Measurements from ENCODE around the gene COPG2.
"Not testable (repeated sequence)": the region's sequence is repeated elsewhere in the genome, so short reads cannot be mapped to it uniquely, and the experiment has no call there.

COPG2 gene

DNA sequence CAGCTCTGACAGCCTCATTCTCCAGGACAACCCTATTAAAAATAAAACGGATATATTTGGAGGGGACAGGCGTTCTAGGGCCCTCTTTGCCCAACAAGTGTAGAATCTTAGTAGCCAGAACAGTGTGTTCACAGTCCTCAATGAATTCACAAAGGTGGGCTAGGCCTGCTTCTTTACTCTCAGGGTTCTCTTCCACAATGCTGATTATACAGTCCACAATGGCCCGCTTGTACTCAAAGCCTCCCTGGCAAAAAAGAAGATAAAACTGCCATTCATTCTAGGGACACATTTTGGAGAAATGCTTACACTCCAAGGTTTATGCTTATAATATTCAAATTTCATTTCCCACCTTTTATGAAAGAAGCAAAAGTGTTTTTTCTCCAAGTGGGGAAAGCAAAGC, 114.1 kb downstream of the COPG2 start:
- DNase-seq, result no peak

GRCh38 chr7:130553398-130554029, 115.0 kb downstream of the COPG2 start:
- DNase-seq, result no peak

GRCh38 chr7:130544356-130544755, 124.2 kb downstream of the COPG2 start:
- DNase-seq, result no peak

DNA sequence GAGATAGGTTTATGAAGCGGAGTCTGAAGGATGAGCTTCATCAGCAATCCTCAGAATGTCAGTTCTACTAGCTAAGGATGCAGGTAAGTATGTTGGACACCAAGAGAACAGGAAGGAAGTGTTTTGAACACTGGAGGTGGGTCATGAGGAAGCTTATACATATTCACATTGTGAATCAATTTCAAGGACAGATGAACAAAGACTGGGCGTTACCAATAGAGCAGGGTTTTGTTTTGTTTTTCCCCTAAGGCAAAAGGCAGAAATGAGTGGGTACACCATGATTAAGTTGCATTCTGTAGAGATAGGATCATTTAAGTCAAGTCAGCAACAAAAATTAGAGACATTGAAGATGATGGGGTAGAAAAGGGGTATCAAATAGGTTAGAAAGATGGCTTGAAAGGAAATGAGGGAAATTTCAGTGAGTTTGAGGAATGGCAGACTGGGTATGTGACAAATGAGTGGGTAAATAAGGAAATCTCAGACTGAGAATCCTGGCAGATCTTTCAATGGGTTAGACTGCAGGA, 125.0 kb downstream of the COPG2 start:
- no peak for DNase-seq

GRCh38 chr7:130542297-130542696, 126.3 kb downstream of the COPG2 start:
- DNase-seq, result not testable (repeated sequence)

- DNase-seq, result not testable (repeated sequence)
Observed at GRCh38 chr7:130541287-130541686, 127.3 kb downstream of the COPG2 start.

DNA sequence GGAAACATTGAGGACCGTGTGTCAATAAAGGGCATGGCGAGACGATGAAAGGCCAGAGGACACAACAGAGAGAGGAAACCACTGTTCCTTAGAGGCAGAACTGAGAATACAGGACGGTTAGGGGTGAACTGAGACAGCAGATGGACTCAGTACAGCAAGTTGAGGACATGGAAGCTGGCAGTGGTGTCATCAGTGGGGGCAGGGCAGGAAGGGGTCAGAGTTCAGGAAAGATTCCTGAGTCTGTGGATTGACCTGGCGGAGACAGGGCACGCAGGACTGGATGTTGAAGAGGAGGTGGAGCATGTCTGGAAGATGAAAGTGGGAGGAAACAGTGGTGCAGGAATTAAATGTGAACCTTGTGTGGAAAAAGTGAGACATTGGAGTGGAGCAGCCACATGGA, 130.7 kb downstream of the COPG2 start:
- DNase-seq, result not testable (repeated sequence)

GRCh38 chr7:130529417-130529816, 139.1 kb downstream of the COPG2 start:
- DNase-seq, result no peak

DNA sequence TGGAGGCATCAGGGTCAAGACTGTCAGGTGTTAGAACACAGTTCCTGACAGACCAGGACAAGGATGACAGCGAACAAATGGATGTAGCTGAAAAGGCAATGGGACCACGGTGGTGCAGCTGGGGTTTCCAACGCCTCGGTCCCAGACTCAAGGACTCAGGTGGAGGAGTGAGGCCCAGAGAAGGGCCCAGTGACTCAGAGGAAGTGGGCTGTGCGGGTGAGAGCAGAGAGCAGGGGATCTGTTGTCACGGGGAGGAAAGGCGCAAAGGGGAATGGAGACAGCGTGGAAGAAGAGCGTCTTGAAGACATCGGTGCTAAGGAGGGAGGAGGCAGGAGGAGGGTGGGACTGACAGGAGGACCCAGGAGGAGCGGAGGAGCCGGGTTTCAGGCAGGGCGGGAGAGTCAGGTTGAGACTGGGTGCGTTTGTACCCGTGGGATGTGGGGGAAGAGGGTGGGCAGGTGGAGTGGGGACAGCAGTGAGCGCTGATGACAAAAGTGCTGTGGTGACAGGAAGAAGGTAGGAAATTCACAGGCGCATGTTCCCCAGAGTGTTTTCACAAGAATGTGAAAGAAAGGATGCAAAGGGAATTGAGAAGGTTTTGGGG, 140.7 kb downstream of the COPG2 start:
- DNase-seq, result not testable (repeated sequence)

GRCh38 chr7:130524628-130525027, 143.9 kb downstream of the COPG2 start:
- DNase-seq, result no peak

GRCh38 chr7:130523519-130524125, 144.9 kb downstream of the COPG2 start:
- DNase-seq, result not testable (repeated sequence)

DNA sequence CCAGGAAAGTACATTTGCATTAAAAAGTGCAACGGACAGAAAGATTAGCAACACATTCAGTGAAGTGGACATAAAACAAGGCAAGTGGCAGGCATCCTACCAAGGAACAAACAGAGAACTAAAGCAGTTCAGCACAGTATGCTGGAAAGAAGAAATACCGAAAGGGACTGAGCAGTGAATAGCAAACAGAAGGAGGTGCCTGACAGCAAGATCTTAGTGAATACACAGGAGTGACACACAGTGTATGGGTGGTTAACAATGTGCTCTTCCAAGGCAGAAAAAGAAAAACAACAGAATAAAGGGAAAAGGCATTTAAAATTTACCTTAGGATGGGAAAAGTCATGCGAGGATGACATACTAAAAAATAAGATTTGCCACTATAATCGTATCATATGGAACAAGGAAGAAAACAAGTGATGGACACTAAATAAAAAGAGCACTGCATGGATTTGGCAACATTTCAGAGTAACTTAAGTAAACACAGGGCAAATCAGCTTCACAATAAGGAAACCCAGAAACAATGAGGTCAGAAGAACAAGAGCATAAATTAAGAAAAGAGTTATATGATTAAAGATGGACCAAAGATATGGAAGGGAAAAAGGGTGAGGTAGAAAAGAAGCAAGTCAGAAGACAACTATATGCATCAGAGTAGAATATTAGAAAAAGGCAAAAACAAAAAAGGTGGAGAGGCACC, 147.1 kb downstream of the COPG2 start:
- no peak for DNase-seq

DNA sequence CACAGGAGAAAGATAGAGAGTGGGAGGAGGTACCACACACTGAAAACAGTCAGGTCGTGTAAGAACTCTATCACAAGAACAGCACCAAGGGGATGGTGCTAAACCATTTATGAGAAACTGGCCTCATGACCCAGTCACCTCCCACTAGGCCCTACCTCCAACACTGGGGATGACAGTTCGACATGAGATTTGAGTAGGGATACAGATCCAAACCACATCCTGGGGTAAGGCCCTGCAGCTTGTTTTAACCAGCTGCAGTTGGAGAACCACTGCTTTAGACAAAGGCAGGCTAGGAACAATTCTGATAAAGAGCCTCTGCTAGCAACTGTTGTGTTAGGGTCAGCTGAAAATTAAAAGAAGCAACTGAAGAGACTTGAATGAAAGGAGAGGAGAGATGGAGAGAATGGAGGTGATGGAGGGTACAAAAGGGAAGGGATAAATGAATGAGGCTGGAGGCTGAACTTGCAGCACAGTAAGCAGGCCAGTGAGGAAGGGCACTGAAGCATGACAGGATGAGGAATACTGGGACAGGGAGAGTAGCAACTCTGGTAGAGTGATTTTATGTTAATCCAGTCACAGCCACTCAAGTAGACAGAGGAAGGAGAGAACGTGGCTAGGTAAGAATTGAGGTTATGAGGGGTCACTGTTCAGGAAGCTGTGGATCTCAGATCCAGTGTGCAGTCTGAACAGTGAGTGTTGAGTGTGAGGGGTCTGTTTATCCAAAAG, 153.1 kb downstream of the COPG2 start:
- DNase-seq, result no peak

GRCh38 chr7:130513447-130513846, 155.1 kb downstream of the COPG2 start:
- DNase-seq, result no peak

GRCh38 chr7:130512038-130512437, 156.5 kb downstream of the COPG2 start:
- not testable (repeated sequence) for DNase-seq

GRCh38 chr7:130506358-130506757, 162.2 kb downstream of the COPG2 start:
- DNase-seq, result no peak

GRCh38 chr7:130505753-130506152, 162.8 kb downstream of the COPG2 start:
- DNase-seq, result no peak

- no peak for DNase-seq
Observed at GRCh38 chr7:130500910-130501309, 167.6 kb downstream of the COPG2 start.

GRCh38 chr7:130500463-130500862, 168.1 kb downstream of the COPG2 start:
- no peak for DNase-seq

- no peak for DNase-seq
Observed at GRCh38 chr7:130494431-130494858, 174.1 kb downstream of the COPG2 start.

- DNase-seq, result no peak
Observed at GRCh38 chr7:130493275-130493873, 175.2 kb downstream of the COPG2 start.

GRCh38 chr7:130492523-130493274, 175.8 kb downstream of the COPG2 start:
- no peak for DNase-seq

Measured in stimulated activated CD4-positive, alpha-beta T cell treated with anti-CD3 and anti-CD28 coated beads, Interleukin-1b, Interleukin-23, amount 100 ng/mL, for 48 hours (primary cell).